Fibroblast of the aortic adventitia (primary cell): Measurements from ENCODE around the gene PTBP2. TPM values are rescaled to one million over a fixed set of nuclear protein-coding genes. Genes with fewer than 3 reads are reported as not detected.

ENCODE experiments used
- DNase-seq: peaks from one replicate; pipeline ENCODE4 v3.0.0-alpha.2; 2010; ENCODE audit warnings: low read depth
- H3K4me3 ChIP-seq: 2 replicates; pipeline ENCODE4 v1.5.1; 2011; ENCODE audit warnings: low read depth, mild to moderate bottlenecking, control low read depth, low read length, moderate library complexity
- total RNA-seq: library from RNA; depleted of rRNA; stranded (reverse); fragments of >200 nt; gene quantifications from 2 replicates; pipeline ENCODE4 v1.2.3, GENCODE V29; 2012; ENCODE audit warnings: low replicate concordance
- TF ChIP-seq, protein P1 (sequence below): IDR thresholded peaks from 2 replicates; pipeline ENCODE4 v1.5.1; 2011; ENCODE audit warnings: mild to moderate bottlenecking, low read length, control low read depth, inconsistent platforms; ENCODE audit not compliant: insufficient read depth

Gene PTBP2
- total RNA-seq, 1 donor = 41.7 TPM

DNA sequence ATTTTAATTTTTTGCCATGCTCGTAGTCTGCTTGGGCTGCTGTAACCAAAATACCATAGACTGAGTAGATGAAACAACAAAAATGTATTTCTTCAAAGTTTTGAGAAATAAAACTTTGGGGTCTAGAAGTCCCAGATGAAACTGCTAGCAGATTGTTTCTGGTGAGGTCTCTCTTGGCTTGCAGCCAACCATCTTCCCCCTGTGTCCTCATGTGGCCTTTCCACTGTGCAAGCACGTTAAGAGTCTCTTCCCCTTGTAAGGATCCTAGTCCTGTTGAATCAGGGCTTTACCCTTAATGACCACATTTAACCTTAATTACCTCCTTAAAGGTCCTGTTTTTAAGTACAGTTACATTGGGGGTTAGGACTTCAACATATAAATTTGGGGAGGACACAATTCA, 86.6 kb downstream of the PTBP2 start:
- no peak overlapping the region for H3K4me3 ChIP-seq
- DNase-seq = no peak
- TF ChIP-seq, protein P1, sequence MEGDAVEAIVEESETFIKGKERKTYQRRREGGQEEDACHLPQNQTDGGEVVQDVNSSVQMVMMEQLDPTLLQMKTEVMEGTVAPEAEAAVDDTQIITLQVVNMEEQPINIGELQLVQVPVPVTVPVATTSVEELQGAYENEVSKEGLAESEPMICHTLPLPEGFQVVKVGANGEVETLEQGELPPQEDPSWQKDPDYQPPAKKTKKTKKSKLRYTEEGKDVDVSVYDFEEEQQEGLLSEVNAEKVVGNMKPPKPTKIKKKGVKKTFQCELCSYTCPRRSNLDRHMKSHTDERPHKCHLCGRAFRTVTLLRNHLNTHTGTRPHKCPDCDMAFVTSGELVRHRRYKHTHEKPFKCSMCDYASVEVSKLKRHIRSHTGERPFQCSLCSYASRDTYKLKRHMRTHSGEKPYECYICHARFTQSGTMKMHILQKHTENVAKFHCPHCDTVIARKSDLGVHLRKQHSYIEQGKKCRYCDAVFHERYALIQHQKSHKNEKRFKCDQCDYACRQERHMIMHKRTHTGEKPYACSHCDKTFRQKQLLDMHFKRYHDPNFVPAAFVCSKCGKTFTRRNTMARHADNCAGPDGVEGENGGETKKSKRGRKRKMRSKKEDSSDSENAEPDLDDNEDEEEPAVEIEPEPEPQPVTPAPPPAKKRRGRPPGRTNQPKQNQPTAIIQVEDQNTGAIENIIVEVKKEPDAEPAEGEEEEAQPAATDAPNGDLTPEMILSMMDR = no peak

DNA sequence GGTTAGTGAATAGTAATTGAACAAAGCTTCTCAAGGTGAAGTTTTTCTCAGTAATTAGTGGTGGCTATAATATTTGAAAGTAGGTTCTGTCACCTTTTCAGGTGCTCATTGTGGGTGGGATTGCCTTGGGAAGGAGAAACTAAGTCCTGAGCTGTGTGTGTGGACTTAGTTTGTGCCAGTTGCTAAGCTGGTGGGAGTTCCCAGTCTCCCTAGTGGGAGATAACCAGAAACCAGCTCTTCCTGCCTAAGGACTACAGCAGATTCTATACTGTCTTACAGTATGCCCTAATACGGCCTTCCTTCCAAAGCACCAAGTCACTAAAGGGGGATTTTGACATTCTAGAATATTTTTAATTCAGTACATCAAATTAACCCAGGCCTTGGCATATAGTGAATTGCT, 94.3 kb downstream of the PTBP2 start:
- no peak for DNase-seq
- TF ChIP-seq, protein P1 = no peak
- no peak overlapping the region for H3K4me3 ChIP-seq

DNA sequence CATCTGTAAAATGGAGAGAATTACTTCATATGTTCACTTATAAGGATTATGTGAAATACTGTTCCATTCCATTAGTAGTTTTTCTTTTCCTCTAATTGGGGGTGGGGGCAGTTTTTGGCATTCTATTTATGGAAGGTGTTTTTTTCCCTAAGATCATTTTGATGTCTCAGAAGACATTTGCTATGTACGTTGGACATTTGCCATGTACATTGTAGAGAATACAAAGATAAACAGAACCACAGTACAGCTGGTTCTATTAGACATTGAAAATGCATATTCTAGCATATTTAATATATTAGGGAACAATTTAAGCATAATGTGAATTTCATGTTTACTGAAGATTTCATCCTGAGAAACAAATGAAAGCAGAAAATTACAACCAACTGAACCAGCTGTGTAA, 98.5 kb downstream of the PTBP2 start:
- DNase-seq = peak; percentile 9
- TF ChIP-seq, protein P1 = no peak
- H3K4me3 ChIP-seq = no peak overlapping the region

DNA sequence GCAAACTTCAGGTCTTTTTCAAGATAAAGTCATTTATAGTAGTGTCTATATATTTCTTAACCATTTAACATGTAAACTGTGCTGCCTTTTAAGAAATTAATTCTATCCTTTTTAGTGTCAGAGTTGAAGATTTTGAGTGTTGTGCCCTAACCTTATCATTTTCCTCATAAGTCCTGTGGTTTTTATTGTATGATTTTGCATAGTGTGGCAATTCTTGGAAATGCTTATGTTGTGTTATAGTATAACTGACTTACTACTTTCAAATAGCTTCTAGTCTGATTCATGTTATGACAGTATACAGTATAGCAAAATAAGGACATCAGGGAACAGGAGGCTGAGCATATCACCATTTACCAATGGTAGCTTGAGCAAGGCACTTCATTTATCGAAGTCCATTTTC, 99.1 kb downstream of the PTBP2 start:
- DNase-seq = no peak
- no peak overlapping the region for H3K4me3 ChIP-seq
- TF ChIP-seq, protein P1 = no peak

DNA sequence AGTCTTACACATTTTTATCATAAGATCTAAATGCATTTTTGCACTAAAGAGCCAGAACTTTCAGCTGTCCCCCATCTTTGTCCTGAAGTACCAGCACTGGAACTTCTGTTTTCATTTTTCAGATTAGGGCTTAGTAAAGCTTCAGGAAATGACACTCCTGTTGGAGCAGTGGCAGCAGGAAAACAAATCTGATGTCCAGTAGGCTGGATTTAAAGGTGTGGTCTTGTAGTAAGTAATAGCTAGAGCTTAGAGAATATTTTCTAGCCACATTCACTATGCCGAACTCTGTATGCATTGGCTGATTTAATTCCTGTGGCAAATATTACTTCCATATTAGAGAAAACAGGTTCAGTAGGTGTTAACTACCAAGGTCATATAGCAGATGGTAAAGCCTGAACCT, 103.6 kb downstream of the PTBP2 start:
- TF ChIP-seq, protein P1 = no peak
- H3K4me3 ChIP-seq = no peak overlapping the region
- DNase-seq = no peak

DNA sequence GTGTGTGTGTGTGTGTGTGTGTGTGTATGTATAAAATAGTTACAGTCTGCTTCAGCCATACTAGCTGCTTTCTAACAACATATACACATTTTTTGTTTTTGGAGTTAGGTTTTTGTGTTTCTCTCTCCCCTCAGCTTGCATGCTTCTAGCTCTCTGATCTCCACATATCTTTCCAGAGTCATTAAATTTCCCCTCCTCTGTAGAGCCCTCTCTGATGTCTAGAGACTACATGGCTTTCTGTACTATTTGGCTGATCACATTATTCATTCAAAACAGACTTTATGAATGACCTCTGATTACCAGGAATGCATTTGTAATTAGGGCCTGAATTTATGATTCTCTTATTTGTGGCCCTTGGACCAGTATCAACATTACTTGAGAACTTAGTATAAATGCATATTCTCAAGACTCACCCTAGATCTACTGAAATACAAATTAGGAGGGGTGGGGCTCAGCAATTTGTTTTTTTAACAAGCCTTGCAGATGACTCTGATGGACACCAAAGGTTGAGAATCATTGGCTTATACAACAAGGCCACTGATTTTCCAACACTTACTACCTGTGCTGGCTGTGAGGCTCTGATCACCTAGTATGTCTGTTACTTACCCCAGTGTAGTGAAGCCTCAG, 104.5 kb downstream of the PTBP2 start:
- DNase-seq = no peak
- TF ChIP-seq, protein P1 = no peak
- no peak overlapping the region for H3K4me3 ChIP-seq

DNA sequence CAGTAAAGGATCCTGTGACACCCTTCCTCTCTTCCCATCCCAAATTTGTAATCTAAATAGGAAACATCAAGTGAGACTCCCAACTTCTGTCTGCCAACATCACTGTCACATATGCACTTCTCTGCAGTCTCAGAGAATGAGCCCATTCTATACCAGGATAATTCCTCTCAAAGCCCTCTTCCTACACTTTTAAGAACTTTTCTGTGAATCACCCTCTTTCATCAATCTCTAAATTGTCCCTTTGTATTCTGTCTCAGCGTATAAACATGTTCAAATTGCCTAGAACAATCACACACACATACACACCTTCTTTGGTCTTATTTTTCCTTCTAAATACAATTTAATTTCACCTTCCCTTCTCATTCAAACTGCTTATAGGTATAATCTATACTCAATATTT, 111.8 kb downstream of the PTBP2 start:
- DNase-seq = no peak
- TF ChIP-seq, protein P1 = no peak

More for the DNA sequence above, 111.8 kb downstream of the PTBP2 start:
- no peak overlapping the region for H3K4me3 ChIP-seq
